RPMI8226 (cell line): ENCODE measurements around the gene TRIM9.
"Not testable (repeated sequence)": the region's sequence is repeated elsewhere in the genome, so short reads cannot be mapped to it uniquely, and the experiment has no call there.

Experiments
- DNase-seq: peaks from one replicate; pipeline ENCODE4 v3.0.0-alpha.2; 2015

The TRIM9 gene

GRCh38 chr14:51000566-51000965 lies 94.3 kb downstream of the TRIM9 start:
- DNase-seq = no peak

GRCh38 chr14:50999726-51000125 lies 95.2 kb downstream of the TRIM9 start:
- no peak for DNase-seq

GRCh38 chr14:50998612-50999011 lies 96.3 kb downstream of the TRIM9 start:
- DNase-seq = no peak

DNA sequence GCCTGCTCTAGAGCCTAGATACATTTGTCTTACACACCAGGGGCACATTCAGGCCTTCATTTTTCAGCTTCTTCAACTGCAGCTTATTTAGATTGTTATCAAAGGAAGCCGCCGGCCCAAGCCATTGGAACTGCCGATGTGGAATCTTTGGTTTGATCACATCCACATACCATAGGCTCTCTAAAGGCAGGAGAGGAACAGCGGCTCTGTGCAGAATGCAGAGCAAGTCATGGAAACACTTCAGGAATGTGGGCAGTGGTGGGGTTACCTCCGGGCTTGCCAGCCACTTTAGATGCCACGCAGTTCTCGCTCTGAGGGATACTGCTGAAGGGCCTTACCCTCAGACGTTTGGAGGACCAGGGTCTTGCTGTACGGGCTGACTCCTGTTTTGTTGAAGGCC lies 97.2 kb downstream of the TRIM9 start:
- DNase-seq = no peak

- DNase-seq = not testable (repeated sequence)
Measured at GRCh38 chr14:50994158-50994557, 100.7 kb downstream of the TRIM9 start.

DNA sequence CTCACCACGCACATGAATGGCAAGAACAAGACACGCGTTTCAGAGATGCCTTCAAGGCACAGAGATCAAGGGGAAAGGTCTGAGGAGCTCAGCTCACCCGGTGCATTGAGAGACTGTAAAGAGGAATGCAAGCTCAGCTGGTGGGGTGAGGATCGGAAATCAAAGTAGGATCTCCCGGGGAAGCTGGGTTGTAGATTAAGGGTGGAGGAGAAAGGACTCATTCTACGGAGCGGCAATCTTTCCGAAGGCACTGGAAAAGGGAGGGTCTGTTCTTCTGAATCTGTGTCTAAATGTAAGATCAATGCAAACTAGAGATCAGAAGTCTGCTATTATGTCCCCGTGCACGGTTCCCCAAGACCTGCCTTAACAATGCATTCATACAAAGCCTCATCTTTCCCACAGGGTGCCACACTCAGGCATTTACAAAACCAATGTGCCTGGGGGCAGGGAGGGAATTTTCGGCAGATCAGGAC lies 109.0 kb downstream of the TRIM9 start:
- DNase-seq = no peak

DNA sequence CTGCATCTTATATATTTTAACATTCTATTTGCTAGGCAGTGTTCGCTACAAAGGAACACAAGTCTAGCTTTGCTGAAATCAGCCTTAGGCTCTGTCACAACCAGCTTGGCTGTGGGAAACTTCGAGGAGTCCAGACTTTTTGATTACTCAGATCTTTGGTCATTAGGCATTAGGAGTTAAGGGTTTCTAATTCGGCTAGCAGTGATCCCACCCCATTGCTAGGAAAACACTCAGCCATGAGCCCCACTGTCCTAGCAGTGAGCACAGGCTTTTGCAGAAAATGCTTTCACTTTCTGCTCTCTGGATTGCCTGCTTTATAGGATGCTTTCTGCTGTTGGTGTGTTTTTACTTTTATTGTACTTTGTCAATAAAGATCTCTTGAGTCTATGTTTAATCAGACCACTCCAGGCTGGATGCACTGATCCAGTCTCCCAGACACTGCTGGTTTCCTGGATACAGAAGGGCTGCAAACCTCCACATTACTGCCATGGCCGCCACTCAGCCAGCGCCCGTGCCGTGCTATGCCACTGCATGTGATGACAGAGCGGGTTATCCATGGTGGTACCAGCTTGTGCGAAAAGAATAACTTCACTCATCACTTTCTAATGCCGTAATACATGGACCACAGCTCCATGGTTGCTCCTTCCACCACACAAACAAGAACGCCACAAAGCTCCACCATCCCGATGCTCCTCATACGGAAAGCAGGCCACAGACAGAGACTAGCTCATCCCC lies 109.6 kb downstream of the TRIM9 start:
- no peak for DNase-seq

- no peak for DNase-seq
Measured at GRCh38 chr14:50984036-50984710, 110.7 kb downstream of the TRIM9 start.

- DNase-seq = no peak
Measured at GRCh38 chr14:50979941-50980850, 114.7 kb downstream of the TRIM9 start.

DNA sequence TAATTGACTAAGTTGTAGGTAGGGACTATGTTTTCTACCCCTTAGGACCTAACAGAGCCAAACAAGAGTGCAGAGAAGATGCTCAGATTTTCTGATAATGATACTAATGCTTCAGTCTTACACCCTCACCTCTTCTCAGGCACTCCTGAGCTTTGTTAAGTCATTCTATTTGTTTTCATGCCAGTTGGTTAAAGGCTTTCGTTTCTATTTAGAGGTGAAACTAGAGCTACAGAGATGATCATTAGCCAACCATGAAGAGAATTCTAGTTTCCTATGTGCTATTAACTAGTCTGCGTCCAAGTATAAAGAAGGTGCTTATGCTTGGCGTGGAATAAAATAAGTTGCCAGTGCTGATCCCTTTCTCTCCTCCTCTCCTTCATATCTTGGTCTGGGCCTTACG lies 116.0 kb downstream of the TRIM9 start:
- DNase-seq = no peak

GRCh38 chr14:50978529-50978871 lies 116.4 kb downstream of the TRIM9 start:
- DNase-seq = no peak

- DNase-seq = peak; percentile 11
Measured at GRCh38 chr14:50977863-50978528, 116.9 kb downstream of the TRIM9 start.

GRCh38 chr14:50974118-50974517 lies 120.8 kb downstream of the TRIM9 start:
- no peak for DNase-seq

- no peak for DNase-seq
Measured at GRCh38 chr14:50972734-50973133, 122.2 kb downstream of the TRIM9 start.

DNA sequence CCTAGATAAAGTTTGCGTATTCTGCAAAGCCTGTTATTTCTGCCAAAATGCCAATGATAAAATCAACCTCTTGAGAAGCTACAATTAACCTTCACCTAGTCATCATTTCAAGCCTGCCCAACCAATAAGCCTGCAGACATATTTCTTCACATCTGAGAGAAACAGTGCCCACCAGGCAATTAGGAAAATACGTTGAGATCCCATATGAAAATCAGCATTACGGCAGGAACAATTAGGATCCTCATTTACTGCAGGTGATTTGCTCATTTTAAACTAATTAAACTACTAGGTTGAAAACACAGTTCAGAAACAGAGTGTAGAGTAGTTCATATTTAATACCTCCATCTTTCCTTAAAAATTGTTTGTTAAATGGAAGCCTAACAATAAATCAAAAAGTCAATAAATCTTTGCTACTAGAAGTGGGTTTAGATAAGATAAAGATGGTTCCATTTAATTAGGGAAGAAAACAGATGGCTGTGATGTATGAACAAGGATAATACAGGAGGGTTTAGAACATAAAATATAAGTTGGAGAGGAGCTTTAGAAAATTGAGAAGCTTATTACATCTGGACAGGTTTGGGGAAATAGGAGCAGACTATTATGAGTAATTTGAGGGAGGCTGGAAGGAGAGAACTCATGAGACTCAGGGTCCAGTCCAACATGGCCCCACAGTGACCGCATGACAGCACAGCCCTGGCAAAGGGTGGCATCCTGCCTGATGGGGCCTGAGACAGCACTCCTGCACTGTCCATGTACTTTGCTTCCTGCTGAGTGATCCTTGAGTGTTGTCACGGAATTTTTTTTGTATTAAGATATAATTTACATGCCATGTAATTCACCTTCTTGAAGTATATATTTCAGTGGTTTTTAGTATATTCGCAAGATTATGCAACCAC lies 123.8 kb downstream of the TRIM9 start:
- DNase-seq = no peak

GRCh38 chr14:50967790-50968189 lies 127.1 kb downstream of the TRIM9 start:
- no peak for DNase-seq

- DNase-seq = no peak
Measured at GRCh38 chr14:50967103-50967502, 127.8 kb downstream of the TRIM9 start.

GRCh38 chr14:50964683-50965390 lies 130.1 kb downstream of the TRIM9 start:
- no peak for DNase-seq

- no peak for DNase-seq
Measured at GRCh38 chr14:50963919-50964318, 131.0 kb downstream of the TRIM9 start.

- DNase-seq = no peak
Measured at GRCh38 chr14:50961605-50962221, 133.2 kb downstream of the TRIM9 start.

DNA sequence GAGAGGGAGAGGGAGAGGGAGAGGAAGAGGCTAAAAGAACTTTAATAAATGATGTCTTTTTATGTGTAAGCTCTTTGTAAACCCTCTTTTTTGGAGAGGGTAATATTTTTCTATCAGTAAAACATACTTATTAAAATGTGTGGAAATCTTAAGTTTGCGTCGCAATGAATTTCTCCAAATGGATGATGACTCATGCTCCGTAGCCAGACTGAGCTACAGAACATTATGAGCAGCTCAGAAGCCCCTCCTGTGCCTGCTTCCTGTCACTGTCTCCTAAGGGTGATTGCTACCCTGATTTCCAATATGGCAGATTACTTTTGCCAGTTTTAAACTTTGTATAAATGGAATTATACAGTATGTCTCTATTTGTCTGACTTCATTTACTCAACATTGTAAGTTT lies 137.6 kb downstream of the TRIM9 start:
- DNase-seq = no peak
